HG02623 (cell line): ENCODE results near the gene KLHL18.
A peak's percentile ranks its signal among the peaks of the same experiment; 100 is the strongest.
"Not testable (repeated sequence)": the region's sequence is repeated elsewhere in the genome, so short reads cannot be mapped to it uniquely, and the experiment has no call there.

ENCODE experiments used
- ATAC-seq: cut with Tn5 transposase; IDR thresholded peaks from one replicate; pipeline ENCODE4 v1.9.1; 2021; ENCODE audit warnings: moderate library complexity; ENCODE audit not compliant: unreplicated experiment

Gene KLHL18

GRCh38 chr3:47356201-47356600, 73.5 kb downstream of the KLHL18 start:
- ATAC-seq, result no peak

- no peak for ATAC-seq
Observed at GRCh38 chr3:47359323-47359722, 76.6 kb downstream of the KLHL18 start.

DNA sequence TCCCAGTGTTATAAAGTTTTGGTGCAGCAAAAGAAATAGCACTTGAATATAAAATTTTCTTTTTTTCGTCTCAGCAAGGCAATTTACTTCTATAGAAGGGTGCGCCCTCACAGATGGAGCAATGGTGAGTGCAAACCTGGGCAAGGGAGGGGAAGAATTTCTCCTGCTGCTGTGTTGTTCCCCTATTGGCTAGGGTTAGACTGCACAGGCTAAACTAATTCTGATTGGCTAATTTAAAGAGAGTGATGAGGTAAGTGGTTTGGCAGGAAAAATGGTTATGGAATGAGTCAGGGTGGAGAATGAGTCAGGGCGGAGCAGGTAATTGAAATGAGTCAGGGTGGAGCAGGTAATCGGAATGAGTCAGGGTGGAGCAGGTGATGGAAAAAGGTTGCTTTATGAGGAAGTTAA, 77.4 kb downstream of the KLHL18 start:
- not testable (repeated sequence) for ATAC-seq

DNA sequence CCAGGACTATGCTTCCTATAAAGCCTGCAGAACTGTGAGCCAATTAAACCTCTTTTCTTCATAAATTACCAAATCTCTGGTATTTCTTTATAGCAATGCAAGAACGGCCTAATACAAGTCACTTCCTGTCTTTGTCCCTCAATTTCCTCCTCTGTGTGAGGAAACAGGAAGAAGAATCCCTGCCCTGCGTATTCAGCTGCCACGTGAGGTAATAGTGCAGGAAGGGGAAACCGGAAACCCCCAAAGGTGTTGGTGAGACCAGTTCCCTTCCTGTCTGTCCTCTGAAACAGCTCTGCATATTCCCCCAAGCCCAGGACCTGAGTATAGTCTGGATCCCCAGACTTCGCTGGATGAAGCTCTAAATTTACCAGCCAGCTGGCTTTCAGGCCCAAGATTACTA, 80.0 kb downstream of the KLHL18 start:
- no peak for ATAC-seq

GRCh38 chr3:47365213-47366153, 82.7 kb downstream of the KLHL18 start:
- ATAC-seq, result no peak

GRCh38 chr3:47366833-47367232, 84.1 kb downstream of the KLHL18 start:
- no peak for ATAC-seq

DNA sequence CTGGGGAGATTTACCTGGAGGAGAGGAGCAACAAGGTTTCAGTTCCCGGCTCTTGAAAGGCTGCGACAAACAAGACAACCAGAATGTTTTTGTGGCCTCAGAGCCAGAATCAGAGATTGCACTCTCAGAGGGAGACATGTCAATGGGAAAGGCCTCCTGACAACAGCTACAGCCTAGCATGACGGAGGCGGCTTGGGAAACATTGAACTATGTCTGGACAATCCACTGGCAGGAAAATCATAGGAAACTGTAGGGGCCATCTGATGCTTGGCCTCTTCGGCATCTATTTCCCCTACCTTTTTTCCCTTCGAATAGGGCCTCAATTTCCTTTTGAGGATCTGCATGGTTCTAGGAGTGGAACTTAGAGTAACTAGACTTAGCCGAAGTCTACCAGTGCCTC, 84.9 kb downstream of the KLHL18 start:
- no peak for ATAC-seq

- not testable (repeated sequence) for ATAC-seq
Observed at GRCh38 chr3:47370020-47370419, 87.3 kb downstream of the KLHL18 start.

- ATAC-seq, result no peak
Observed at GRCh38 chr3:47370887-47371697, 88.3 kb downstream of the KLHL18 start.

DNA sequence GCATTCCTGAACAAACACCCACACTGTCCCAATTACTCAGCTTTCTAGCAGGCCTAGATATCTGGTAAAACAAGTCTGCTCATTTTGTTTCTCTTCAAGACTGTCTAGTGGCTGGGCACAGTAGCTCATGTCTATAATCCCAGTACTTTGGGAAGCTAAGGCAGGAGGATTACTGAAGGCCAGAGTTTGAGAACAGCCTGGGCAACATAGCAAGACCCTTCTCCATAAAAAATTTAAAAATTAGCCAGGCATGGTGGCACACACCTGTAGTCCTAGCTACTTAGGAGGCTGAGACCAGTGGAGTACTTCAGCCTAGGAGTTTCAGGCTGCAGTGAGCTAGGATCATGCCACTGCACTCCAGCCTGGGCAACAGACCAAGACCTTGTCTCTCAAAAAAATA, 91.8 kb downstream of the KLHL18 start:
- ATAC-seq, result no peak

- ATAC-seq, result no peak
Observed at GRCh38 chr3:47376393-47376792, 93.6 kb downstream of the KLHL18 start.

GRCh38 chr3:47377186-47377585, 94.4 kb downstream of the KLHL18 start:
- ATAC-seq, result no peak

- no peak for ATAC-seq
Observed at GRCh38 chr3:47378869-47379268, 96.1 kb downstream of the KLHL18 start.

DNA sequence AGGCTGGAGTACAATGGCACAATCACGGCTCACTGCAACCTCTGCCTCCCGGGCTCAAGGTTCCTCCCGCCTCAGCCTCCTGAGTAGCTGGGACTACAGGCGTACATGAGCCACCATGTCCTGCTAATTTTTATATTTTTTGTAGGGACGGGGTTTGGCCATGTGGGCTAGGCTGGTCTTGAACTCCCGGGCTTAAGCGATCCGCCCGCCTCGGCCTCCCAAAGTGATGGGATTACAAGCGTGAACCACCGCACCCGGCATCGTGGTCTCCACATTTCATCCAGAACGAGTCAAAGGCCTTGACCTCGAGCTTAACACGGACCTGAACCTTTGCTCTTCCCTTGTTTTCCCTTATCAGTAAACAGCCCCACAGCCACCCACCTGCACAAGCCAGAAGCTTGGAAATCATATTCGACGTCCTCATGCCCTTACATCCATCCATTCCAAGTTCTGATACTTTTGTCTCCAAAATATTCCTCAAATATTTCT, 96.7 kb downstream of the KLHL18 start:
- no peak for ATAC-seq

DNA sequence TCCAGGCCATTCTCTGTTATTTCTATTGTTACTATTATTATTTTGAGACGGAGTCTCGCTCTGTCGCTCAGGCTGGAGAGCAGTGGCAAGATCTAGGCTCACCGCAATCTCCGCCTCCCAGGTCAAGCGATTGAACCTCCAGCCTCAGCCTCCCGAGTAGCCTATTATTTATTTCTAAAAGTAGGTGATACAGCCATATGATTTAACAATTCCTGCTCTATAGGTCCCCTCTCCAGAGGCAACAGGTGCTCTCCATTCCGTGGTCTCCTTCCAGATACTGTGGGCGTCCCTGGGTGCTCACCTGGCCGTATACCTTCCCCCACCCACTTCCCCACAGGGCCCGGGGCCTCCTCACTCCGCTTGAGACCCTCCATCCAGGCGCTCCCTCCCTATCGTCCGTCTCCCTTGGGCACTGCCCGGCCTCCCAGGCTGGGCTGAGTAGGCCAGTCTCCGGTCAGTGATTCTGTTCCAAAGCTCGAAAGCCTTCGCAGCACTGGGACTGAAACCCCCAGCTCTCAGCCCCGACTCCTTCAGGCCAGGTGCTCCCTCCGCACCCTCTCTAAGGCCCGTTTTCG, 97.4 kb downstream of the KLHL18 start:
- peak; percentile 5 for ATAC-seq

GRCh38 chr3:47380601-47381316, 98.0 kb downstream of the KLHL18 start, which contains the start of gene PTPN23:
PTPN23 (plus strand) TSS chr3:47381021; CDS start chr3:47381097, 76 bp downstream.
- ATAC-seq, result peak; percentile 73

DNA sequence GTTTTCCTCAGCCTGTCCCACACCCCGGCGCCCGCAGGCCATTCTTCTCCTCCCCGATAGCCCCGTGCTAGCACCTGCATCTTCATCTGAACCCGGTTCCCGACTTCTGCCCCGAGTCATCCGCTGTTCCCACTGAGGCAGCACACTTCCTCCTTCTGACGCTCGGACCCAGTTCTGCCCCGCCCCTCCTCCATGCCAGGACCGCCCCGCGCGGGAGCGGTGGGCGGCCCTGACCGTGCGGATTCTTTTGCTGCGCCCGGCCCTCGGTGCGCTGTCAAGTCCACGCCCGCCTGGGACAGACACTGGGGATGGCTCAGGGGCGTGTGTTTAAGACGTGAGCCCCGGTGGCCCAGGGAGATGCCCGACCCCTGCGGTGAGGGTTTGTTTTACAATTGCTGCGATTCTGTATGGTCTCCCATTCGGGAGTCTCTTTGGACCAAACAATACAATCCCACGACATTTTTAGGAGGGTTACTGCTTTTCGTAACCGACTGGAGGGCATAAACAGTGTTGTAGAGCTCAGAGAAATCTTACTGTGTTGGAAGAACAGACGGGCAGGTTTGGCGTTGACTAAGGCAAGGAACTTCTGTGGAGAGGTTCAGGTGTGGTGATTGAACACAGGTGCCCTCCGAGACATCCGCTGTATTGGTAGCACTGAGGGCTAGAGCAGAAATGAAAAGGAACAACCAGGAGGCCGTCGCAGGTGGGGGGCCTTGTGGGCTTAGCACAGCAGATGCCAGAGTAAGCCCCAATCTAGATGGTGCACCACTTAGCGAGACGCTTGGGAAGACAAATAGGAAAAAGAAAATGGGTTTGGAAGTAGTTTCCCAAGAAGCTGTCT, 98.8 kb downstream of the KLHL18 start:
- peak; percentile 52 for ATAC-seq

DNA sequence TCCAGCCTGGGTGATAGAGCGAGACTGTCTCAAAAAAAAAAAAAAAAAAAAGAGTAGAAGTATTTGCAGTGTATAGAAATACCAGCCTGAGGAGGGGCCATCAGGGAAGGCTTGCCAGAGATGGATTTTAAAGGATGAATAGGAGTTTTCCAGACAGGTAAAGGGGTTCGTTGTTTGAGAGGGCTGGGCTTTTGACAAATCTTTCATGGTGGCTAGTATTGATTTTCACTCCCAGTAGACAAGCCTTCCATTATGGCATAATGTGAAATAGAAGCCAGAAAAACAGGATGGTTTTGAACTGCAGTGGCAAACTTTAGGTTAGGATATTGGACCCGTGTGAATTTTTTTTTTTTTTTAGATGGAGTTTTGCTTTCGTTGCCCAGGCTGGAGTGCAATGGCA, 101.7 kb downstream of the KLHL18 start:
- ATAC-seq, result no peak

DNA sequence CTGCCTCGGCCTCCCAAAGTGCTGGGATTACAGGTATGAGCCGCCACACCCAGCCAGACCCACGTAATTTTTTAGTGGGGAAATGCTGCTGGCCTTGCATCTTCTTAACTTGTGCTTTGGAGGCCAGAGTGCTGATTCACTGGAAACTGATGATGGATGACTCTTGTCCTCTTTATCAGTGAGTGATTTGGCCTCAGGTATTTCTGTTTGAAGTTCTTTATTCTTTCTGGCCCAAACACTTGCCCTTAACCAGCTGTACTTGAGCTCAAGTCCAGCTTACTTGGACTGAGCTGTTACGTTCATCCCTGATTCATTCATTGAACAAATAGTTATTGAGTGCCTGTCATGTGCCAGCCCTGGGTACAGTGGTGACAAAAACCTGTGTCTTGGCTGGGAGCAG, 102.3 kb downstream of the KLHL18 start:
- ATAC-seq, result no peak

DNA sequence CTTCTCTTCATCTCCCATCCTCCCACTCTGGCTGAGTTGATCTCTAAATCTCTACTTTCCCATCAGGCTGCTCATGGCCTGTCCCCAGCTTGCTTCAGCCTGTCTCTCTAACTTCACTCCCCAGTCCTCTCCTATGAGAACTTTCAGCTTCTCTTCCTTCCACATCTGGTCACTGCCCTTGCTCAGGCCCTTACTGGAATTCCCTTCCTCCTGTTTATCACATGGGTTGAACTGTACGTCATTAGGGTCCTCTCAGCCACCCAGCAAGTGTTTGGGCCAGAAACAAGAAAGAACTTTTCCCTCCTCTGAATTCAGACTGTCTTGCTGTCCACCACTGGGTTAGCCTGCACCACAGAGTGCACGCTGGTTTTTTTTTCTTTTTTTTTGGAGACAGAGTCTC, 103.1 kb downstream of the KLHL18 start:
- ATAC-seq, result no peak
